T-helper 22 cell (primary cell): Measurements from ENCODE around the gene PCP4L1.
"Not testable (repeated sequence)": the region's sequence is repeated elsewhere in the genome, so short reads cannot be mapped to it uniquely, and the experiment has no call there.

Source experiments
- DNase-seq: peaks from one replicate; pipeline ENCODE4 v3.0.0-alpha.2; 2020; ENCODE audit warnings: low read depth

PCP4L1 gene

DNA sequence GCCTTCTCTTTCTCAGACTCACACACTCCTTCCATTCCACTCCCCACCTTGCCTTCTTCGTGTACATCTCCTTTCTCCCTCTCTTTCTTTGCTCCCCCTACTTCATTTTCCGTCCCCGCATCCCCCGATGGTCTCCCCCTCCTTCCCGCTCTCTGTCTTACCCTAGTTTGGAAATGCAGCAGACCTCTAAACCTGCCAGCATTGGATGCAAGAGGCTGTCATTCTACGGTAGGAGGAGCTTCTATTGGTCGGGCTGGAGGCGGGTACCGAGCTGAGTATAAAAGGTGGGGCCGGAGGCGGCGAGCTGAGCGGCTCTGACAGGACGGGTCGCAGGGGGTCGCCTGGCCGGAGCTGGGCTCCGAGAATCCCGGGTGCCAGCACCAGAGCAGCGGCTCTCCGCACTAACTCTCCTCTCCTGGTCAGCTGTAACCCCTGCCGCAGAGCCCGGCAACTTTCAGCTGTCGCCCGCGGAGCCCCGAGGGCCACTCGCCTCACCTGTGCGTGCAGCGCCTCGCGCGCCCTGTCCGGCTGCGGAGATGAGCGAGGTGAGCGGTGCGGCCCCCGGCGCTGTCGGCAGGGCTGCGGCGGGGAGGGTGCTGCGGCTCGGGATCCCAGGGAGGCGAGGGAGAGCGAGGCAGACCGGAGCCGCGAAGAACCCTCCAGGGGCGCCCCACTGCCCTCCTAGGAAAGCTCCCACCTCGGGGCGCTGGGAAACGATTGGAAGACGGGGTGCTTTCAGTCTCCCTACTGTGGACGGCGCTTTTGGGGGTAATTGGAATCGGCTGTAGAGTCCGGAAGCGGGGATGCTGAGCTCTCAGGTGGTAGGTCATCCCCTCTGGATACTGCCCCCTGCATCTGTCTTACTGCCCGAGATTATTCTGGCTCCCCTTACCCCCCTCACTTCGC is at the start of gene PCP4L1:
TSS of gene PCP4L1 (plus strand) at position 307 of the 906 bp plus-strand sequence. CDS start at position 537, 230 bp downstream.
- DNase-seq: peak; percentile 1

DNA sequence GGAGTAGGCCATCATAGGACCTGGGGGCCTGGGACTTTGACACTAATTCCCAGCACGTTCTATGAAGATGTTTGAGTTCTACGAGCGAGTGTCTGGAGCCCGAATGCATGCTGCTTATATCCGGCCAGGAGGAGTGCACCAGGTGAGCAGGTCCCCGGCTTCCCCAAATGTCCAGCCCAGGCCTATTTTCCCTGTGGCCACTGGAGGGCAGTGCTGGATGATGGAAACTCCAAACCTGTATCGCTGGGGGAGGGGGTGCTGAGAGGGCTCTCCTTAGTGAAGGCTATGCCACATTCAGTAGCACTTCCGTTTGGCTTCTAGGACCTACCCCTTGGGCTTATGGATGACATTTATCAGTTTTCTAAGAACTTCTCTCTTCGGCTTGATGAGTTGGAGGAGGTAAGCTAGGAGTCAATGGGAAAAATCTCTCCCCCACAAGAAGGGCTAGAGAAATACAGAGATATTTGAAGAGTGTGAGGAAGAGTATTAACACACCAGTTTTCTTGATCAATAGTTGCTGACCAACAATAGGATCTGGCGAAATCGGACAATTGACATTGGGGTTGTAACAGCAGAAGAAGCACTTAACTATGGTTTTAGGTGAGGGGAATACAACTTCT is 48.6 kb upstream of the PCP4L1 start:
- DNase-seq: peak; percentile 36

DNA sequence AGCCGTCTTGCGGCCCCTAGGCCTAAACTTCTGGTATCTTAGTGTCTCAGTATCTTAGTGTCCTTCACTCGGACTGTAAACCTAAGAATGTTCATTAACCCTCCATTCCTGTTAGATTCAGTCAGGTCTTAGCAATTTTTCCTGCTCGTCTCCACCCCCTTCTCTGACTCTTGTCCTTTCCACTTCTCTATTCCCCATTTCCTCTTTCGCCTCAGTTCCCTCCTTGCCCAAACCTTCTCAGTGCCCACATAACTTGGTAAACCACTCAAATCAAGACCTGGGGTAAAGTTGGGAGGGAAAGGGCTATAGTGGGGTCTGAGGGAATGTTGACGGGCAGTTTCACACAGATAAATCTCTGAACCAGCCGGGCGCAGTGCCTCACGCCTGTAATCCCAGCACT is 44.2 kb upstream of the PCP4L1 start:
- DNase-seq: no peak

DNA sequence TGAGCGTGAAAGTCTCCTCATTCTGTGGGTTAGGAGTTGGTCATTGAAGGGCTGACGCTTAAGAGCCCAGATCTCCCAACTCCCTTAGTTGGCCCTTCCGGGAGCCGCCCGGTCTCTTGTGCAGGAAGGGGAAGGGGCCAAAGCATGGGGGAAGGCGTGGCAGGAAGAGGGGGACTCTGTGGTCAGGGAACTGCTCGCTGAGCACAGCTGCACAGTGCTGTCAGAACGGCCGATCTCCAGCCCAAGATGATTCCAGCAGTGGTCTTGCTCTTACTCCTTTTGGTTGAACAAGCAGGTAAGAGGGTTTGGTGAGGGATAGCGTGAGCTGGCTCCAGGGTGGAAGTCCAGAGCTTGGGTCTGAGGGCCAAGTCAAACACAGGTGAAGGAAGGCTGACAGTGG is 43.5 kb upstream of the PCP4L1 start, which contains the start of gene FCER1G:
TSS of gene FCER1G (plus strand) at position 220 of the 400 bp plus-strand sequence. CDS start at position 247, 27 bp downstream.
- no peak for DNase-seq

DNA sequence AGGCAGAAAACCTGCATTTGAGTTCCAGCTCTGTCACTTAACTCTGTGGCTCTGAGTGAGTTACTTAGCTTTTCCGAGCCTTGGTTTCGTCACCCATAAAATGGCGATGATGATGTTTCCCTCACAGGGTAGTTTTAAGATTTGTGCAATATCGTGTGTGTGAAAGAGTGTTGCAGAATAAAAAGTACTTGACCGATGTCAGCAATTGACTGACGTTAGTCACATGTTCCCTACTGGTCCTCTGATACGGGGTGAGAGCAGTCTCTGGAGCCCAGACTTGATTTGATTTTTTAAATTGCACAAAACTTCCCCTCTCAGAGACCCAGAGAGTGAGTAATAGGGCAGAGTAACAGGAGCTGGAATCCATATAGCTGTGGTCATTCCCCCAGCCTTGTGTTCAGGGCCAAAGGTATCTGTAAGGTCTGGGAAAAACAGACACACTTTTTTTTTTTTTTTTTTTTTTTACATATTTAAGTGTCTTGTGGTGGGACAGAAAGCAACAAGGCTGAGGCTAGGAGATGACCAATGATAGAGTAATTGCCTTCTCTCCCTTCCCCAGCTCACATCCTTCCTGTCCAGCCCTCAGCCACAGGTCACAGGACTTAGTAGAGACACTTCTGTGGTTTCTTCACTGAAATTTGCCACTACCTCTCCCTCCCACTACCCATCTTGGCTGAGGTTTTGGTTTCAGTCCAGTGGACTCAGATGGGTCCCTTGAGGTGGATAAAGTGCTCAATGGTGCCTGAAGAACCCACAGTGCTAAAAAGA is 41.4 kb upstream of the PCP4L1 start:
- DNase-seq: no peak

DNA sequence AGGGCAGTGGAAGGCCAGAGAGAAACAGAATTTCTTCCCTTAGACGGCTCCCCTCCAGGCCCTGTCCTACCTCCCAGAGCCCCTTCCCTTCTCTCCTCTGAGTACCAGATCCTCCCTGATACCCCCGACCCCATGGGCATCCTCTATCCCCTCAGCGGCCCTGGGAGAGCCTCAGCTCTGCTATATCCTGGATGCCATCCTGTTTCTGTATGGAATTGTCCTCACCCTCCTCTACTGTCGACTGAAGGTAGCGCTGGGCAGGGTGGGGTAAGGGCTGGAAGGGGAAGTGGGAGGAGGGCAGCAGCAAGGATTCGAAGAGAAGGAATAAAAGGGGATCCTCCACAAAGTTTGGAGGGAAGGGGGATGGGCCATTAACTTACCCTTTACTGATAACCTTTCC is 40.7 kb upstream of the PCP4L1 start:
- no peak for DNase-seq

DNA sequence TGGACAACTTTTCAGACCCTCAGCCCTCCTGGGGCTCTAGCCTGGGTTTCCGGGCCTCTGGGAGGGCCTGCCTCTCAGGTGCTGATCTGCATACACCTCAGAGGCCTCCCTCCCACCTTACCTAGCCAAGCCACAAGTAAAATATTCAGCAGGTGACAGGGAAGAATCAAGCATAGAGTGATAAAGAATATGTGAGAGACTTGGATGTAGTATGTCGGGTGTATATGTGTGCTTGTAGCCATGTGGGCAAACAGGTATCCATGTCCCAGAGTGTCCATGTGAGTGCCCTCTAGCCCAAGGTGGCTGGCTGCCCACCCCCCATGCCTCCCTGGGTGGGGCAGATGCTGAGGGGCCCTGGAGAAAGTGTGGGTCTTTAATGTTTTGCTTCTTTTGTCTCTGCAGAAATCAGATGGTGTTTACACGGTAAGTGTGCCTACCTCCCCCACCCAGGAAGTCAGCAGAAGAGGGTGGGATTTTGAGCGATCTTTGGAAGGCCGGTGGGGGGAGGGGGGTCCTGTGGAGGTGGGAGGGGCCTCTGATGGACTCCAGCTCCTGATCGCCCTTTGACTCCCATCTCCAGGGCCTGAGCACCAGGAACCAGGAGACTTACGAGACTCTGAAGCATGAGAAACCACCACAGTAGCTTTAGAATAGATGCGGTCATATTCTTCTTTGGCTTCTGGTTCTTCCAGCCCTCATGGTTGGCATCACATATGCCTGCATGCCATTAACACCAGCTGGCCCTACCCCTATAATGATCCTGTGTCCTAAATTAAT is 40.1 kb upstream of the PCP4L1 start:
- no peak for DNase-seq

DNA sequence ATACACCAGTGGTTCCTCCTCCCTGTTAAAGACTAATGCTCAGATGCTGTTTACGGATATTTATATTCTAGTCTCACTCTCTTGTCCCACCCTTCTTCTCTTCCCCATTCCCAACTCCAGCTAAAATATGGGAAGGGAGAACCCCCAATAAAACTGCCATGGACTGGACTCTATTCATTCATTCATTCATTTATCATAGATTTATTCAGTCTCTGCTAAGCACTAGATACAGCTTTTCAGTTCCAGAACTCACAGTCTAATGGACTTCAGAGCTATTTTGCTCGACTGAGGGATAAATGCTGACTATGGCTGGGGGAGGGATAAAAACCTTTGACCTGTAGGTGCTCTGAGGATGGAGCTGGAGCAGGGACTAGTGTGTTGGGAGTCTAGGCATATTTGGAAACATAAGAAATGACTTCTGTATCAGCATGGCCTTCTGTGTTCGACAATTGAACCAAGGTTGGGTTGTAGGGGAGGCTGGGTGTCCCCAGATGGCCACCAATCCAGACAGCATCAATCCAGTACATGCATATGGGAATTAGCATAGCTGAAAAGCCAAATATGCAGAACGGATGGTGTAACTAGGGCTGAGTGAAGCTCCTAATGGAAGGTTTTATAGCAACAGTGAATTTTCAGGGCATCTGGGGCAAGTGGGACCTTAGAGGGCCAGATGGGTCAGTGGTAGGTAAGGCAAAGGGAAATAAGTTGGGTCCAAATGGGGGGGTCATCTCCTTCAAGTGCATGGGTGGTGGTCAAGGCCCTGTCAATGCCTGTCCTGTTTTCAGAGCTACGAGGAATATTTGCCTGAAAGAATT is 39.3 kb upstream of the PCP4L1 start:
- DNase-seq: no peak

DNA sequence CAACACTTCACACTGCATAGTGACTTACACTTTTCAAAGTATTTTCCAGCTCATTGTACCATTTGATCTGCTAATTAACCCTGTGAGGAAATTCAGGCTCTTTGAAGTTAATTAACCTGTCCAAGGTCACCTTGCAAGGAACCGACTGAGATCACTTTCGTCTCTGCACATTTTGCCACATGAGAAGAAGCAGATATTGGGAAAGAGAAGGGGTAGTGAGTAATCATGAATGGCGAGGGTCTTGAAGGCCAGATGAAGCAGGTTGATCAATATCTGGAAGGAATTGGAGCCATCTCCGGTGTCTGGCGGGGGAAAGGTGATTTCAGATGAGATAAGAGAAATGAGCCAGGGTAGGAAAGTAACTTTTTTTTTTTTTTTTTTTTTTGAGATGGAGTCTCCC is 38.5 kb upstream of the PCP4L1 start:
- DNase-seq: no peak

DNA sequence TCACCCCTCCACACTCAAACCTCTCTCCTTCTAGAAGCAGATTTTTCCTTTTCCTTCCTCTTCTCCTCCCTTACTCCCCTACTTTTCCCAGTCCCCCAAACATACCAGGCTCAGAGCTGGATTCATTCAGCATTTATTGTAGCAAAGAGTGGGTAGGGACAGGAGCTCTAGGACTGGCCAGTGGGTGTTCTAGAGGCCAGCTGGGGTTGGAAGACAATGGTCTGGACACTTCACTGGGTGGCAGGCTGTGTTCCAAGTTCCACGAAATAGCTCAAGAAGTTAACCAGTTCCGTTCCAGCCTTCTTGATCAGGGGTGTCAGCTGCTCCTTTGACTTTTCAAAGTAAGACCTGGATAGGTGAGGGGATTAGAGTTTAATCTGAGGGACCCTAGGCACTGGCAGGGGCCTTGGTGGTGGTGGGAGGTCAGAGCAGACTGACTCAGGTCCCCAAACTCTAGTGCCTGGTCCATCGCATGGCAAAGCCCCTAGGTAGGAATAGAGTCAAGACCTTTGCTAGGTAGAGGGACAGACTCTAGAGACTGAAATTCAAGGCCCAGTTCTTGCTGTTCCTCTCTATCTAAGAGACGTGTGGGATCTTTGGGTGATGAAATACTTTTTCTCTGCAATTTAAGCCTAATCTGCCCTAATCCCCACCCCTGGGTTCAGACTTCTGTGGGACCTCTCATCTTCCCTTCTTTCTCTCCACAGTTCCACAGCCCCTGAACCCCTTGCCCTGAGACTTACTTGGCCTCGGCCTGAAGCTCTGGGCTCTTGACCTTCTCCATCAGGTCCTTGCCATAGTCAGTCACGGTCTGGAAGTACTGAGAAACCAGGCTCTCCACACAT is 36.1 kb upstream of the PCP4L1 start:
- no peak for DNase-seq

DNA sequence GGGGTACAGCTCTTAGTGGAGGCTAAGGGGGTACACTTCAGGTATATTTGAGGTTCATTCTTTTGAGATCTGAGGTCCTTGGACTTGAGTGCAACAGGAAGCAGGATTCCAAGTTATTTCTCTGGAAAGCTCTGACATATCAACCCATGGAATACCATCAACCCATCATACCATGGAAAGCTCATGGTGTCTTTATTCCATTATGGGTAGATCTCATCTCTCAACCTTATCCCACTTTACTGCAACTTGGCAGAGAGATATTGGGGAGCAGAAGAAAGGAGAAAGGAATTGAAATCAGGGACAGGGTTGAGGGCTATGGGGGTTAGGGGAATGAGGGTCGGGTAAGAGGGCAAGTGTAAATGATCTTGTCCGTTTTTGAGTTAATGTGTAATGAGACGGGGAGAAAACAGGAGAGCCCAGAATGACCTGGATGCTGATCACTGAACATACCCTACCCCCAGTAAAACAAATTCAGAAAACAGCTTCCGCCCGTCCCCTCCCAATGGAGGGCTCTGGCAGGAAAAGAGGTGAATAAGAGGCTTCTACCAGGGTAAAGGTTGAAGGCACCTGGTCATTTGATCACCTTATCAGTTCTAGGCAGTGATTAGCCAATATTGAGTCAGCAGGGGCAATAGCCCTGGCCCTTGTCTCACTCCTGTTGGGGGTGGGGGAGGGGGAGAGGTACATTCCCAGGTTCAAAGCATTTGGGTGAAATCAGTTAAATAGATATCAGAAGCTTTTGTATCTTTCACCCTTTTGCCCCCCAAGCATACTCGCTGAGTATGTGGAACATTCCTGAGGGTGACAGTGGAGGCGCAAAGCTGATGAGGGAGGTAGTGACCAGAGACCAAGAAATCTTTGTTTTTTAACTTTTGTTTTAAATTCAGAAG is 34.5 kb upstream of the PCP4L1 start:
- DNase-seq: no peak

DNA sequence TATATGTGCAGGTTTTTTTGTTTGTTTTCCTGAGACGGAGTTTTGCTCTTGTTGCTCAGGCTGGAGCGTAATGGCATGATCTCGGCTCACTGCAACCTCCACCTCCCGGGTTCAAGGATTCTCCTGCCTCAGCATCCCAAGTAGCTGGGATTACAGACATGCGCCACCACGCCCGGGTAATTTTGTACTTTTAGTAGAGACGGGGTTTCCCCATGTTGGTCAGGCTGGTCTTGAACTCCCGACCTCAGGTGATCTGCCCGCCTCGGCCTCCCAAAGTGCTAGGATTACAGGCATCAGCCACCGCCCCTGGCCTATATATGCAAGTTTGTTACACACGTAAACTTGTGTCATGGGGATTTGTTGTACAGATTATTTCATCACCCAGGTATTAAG is 33.9 kb upstream of the PCP4L1 start:
- not testable (repeated sequence) for DNase-seq

DNA sequence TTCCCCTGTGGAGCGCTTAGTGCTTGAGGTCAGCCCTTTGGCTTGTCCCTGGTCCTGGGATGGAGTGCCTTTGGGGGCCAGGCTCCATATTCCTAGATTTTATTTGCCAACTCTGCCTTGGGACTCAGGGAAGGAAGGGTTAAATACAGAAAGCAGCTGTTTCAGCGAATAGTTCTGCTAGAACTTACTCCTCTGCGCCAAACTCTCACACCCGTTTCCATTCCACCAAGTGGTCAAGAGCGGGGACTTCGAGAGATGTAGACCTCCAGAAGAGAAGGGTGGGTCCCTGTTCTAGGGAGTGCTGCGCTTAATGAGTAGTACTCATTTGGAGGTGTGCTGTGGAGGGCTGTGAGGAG is 33.4 kb upstream of the PCP4L1 start:
- DNase-seq: no peak

DNA sequence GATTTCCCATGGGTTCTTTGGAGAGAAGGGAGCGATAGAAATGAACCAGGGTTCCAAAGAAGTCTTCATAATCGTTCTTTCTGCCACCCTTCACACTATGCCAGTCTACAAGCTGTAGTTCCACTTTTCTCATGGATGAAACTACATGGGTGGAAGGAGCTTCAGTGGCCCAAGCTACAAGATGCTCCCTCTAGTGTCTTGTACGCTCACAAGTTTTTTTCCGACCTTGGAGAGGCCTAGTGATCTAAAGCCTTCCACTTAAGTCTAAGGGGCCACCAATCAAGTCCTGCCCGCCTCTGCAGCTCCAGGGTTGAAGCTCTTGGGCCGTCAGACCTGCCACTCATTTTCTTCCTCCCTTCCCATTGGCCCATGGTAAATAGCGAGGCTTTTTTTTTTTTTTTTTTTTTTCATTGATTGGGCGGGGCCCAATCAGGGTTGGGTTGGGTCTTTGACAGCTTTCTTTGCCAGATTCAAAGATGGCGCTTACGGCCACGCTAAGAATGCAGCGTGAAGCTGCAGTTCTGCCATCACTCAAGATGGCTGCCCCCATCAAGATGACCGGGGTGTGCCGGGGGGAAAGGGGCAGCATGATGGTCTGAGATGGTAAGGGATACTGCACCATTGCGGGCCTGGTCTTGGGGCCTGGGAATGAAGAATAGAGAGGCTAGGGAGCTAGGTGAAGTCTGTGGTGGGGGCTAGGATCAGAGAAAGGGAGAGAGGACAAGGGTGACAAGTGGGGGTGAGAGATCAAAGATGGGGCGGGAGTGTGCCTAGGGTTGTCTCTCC is 32.8 kb upstream of the PCP4L1 start, which contains the start of gene TOMM40L:
TSS of gene TOMM40L (plus strand) at position 527 of the 786 bp plus-strand sequence. CDS start 430 bp downstream, outside the sequence.
- DNase-seq: peak; percentile 88

DNA sequence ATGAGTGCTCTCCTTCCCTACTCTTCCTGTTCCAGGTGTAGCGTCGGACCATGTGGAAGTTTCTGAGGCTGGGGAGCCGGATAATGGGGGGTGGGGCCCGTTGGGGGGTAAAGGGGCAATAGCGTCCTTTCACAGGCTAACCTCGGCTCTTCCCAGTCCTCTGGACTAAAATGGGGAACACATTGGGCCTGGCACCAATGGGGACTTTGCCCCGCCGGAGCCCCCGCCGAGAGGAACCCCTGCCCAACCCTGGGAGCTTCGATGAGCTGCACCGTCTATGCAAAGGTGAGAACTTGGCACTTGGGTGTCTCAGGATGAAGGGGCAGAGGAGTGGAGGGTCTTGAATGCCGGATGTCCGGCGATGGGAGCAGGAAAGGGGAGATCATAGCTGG is 32.2 kb upstream of the PCP4L1 start:
- no peak for DNase-seq

DNA sequence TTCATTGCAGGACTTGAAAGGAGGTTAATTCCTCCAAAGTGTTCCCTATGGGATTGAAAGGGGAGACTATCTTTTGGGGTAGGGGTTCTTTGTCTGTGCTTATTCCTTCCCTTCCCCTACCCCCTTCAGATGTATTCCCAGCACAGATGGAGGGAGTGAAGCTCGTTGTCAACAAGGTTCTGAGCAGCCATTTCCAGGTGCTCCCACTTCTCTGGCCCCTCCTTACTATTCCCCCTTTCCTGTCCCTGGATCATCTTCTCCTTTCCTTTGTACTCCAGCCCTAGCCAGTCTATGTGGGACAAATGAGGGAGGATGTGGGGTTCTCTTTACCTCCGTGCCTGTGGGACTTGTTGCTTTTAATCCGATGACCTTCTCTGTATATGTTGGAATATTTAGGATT is 31.8 kb upstream of the PCP4L1 start:
- DNase-seq: no peak

DNA sequence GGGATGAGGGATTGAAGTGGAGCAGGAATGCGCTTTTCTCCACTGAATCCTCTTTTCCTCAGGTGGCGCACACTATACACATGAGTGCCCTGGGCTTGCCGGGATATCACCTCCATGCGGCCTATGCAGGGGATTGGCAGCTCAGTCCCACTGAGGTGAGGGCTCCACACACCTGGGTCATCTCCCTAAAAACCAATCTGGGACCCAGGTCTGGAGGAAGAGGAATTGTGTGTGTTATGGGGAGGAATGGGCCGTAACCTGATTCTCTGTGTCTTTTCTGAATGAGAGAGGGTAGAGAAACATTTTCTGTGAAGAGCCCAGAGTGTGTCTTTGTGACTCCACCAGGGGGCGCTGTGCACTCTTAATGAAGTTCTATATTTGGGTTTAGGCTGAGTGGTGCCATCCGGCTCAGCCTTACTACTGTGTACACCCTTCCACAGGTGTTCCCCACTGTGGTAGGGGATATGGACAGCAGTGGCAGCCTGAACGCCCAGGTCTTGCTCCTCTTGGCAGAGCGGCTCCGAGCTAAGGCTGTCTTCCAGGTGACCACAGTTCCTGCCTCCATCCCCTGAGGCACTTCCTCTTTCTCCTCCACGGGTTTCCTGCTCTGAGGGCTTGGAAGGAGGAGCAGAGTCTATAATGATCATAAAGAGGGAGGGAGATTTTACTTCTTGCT is 31.2 kb upstream of the PCP4L1 start:
- peak; percentile 62 for DNase-seq

DNA sequence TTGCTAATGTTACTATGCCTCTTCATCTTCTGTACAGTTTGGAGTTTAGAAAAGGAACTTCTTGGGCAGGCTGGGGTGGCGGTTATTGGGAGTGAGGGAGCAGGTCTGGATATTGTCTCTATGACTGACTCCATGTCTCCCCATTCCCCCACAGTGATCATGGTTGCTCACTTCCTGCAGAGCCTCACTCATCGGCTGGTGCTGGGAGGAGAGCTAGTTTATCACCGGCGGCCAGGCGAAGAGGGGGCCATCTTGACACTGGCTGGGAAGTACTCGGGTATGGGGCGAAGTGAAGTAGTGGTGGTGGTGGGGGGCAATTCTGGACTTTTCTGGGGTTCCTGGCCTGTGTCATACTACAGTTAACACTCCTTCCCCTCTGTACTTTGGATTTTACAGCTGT is 30.5 kb upstream of the PCP4L1 start:
- DNase-seq: no peak
